Activated T-cell treated with anti-CD3 and anti-CD28 coated beads, Interleukin-2, amount 50 U/mL, for 48 hours (primary cell): ENCODE data around the gene SIRT2.
A peak's percentile ranks its signal among the peaks of the same experiment; 100 is the strongest.
"Not testable (repeated sequence)": the region's sequence is repeated elsewhere in the genome, so short reads cannot be mapped to it uniquely, and the experiment has no call there.

Source experiments
- DNase-seq, 2 experiments: peaks; one replicate each; pipeline ENCODE4 v3.0.0-alpha.2; 2020

The SIRT2 gene

DNA sequence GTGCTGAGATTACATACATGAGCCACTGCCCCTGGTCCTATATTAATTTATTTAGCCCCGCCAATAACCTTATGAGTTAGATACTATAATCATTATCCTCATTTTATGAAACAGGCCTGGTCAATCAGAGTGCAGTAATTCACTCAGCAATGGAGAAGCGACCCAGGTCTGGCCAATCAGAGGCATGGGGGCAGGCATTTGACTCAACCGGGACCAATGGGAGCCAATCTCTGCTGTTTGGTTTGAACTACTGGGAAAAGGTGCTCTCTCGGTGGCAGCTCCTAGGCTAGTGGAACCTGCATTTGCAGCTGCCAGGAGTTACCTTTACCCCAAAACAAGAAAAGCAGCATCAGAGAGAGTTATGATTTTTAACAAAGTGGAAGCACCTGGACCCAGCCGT is 6.6 kb downstream of the SIRT2 start:
- DNase-seq = no peak

DNA sequence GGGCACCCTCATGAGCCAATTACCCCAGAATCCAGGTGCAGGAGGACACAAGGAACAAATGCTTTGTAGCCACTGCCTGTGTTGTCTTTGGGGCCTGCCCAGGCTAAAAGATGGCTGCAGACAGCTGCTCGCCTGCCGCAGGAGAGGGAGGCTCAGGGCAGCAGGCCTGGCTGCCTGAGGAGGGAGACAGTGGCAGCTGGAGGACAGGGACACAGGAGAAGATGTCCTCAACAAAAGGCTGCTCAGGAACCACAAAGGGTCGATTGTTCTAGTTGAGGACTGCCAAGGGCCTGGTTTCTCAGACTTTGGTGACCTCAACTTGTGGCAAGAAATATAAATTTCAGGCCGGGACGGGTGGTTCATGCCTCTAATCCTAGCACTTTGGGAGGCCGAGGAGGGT is 7.6 kb downstream of the SIRT2 start:
- DNase-seq = no peak

DNA sequence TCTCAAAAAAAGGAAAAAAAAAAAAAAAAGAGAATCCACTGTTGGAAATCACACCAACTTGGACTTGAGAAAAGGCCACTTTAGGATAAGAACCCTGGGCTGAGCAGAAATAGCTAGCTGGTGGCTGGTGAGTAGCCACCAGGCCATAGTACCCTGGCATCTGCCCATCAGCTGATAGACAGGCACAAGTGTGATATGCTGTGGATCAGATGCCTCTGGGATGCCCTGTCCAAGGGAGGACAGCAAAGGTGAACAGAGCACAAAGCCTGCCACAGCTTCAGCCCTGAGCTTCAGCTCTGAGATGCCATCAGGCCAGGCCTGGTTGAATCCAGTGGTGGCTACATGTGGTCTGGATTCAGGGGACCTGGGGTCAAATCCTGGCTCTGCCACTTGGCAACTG is 8.7 kb downstream of the SIRT2 start:
- DNase-seq = no peak

DNA sequence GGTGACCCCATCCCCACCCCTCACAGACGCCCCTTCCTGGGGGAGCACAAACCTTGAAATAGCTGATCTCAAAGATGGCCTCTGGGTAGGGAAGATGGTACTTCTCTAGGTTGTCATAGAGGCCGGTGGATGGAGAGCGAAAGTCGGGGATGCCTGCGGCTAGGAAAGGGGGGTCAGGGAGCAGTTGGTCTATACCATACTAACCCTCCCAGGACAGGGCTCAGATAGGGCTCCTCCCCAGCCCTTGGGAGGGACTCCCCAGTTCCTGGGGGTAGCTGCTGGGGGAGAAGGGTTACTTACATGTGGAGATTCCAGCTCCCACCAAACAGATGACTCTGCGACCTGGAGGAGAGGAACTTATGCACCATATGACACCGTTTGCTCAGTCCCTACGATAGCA is 9.6 kb downstream of the SIRT2 start:
- DNase-seq = no peak

DNA sequence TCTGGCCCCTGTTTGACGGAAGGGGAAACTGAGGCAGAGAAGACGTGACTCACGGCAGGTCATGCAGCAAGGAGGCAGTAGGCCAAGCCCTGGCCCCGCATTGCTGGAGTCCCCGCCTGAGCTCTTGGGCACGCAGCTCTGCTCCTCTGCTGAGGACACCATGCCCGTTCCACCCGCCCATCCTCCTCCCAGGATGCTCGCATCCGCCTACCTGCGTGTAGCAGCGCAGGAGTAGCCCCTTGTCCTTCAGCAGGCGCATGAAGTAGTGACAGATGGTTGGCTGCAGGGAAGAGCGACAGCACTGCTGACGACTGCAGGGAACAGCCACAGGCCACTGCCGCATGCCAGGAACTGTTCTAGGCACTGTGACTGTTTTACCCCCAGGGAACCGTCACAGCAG is 10.5 kb downstream of the SIRT2 start:
- DNase-seq = no peak

DNA sequence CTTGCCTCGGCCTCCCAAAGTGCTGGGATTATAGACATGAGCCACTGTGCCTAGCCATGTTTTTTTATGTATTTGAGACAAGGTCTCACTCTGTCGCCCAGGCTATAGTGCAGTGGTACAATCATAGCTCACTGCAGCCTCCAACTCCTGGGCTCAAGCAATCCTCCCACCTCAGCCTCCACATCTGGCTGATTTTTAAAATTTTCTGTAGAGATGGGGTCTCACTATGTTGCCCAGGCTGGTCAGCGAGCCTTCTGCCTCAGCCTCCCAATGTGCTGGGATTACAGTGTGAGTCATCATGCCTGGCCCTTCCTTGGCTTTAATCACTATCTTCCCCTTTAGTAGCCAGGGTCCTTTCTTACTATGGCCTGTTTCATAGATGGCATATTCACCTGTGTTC is 14.7 kb downstream of the SIRT2 start:
- not testable (repeated sequence) for DNase-seq

DNA sequence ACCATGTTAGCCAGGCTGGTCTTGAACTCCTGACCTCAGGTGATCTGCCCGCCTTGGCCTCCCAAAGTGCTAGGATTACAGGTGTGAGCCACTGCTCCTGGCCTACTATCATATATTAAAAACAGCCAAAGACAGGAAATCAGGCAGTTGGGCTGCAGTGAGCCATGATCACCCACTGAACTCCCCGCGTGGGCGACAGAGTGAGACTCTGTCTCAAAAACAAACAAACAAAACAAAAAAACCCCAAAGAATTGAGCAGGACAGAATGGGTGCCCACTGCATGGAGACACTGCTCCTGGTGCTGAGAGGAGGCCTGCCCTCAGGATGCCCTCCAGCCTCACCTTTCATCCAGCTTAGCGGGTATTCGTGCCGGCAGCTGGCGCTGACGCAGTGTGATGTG is 16.1 kb downstream of the SIRT2 start:
- no peak for DNase-seq

DNA sequence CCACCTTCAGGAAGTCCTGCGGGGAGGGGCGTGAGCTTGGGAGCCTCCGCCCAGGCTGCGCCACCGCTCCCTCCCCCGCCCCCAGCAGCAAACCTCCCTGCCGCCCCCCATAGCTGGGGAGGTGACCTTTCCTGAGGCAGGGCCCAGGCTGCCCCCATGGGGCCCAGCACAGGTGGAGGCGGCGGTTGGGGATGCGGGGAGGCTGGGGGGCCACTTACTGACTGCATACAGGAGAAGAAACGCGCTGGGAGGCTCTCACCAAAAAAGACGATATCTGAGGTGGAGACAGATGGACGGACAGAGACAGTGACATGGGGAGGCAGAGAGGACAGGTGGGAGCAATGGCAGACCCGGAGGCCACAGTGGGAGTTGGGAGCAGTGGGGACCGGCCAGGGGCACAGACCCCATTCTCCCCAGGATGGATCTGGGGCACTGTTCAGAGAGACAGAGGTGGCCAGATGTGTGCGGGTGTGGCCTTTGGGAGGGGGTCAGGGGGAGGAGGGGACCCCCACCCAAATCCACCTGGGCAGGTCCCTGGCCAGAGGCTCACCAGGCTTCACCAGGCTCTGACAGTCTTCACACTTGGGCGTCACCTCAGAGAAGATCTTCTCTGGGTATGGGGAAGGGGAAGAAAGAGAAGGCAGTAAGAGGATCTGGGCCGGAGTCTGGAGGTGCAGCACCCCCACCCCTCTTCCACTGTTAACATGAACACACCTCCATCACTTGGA is 18.4 kb downstream of the SIRT2 start:
- DNase-seq = no peak

DNA sequence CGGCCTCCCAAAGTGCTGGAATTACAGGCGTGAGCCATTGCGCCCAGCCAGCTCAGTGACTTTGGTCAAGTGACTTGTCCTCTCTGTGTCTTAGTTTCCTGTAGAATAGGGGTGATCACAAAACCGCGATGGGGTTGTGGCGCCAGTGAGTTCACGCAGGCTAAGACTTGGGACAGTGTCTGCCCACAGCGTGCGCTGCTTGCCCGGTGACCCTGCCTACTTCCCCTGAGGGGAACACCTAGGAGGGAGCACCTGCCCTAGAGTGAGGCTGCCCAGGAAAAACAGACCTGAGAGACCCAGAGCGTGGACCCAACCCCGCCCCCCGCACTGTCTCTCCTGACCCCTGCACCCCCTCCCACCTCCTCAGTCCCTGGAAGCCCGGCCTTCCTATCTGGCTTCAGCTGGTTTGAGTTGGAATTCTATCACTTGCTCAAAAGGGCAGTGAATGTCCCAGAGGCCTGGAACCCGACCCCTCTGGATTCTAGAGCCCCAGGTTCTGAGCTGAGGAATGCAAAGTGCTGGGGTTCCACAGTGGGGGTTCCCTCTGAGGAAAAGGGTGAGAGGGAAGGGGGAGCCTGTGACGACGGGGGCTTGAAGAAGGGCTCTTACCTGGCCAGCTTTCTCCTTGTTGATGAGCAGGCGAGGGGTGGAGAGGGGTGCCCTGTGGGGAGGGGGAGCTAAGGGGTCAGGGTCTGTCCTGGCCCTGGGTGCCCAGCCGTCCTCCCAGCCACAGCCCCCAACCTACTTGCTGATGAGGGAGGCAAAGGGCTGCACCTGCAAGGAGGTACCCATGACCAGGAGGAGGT is 19.1 kb downstream of the SIRT2 start:
- no peak for DNase-seq

DNA sequence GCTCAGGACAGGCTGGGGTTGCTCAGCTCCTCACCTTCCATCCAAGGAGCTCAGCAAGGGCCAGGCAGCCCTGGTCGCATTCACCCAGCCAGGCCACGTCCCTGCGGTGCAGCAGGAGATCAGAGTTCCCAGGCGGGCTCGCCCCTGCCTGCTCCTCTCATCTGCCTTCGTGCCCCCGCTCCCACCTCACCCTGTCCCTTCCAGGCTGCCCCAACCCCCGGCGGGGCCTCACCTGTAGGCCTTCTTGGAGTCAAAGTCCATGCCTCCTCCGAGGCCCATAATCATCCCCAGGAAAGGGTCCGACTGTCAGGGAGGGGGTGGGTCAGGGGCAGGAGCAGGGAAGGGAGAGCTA is 20.0 kb downstream of the SIRT2 start:
- no peak for DNase-seq

DNA sequence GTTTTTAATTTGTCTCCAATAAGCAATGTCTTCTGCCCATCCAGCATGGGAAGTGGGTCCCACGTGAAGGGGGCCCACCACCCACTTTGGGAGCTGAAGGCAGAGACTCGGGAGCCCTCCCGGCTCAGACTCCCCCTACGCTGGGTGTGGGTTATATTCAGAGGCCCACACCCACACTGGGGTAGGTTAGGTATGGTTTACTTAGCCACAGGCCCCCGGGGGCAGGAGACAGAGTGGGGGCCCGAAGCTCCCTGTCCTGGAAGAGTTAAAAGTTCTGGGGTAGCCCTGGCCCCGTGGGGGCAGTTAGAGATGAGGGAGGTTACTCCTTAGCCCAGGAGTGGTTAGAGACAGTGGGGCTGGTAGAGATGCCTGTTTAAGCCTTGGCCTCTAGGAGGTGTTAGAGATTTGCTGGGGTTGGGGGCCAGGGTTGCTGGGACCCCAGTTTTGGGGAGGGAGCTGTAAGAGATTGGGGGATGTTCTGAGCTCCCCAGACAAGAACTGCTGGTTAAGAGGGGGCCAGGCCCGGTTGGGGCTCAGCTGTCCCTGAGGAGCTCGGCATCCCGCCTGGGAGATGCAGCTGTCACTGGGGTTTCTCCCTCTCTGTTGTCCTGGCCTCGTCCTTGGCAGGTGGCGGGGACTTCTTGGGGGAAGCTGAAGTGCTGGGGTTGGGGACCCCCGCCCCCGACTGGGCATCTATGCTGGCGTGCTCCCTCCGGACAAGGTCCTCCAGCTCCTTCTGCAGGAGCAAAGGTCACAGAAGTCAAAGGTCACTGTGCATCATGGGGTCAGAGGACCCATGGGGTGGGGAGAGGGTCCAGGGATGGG is 20.6 kb downstream of the SIRT2 start:
- DNase-seq = peak in 1 of 2 experiments; percentile 48

DNA sequence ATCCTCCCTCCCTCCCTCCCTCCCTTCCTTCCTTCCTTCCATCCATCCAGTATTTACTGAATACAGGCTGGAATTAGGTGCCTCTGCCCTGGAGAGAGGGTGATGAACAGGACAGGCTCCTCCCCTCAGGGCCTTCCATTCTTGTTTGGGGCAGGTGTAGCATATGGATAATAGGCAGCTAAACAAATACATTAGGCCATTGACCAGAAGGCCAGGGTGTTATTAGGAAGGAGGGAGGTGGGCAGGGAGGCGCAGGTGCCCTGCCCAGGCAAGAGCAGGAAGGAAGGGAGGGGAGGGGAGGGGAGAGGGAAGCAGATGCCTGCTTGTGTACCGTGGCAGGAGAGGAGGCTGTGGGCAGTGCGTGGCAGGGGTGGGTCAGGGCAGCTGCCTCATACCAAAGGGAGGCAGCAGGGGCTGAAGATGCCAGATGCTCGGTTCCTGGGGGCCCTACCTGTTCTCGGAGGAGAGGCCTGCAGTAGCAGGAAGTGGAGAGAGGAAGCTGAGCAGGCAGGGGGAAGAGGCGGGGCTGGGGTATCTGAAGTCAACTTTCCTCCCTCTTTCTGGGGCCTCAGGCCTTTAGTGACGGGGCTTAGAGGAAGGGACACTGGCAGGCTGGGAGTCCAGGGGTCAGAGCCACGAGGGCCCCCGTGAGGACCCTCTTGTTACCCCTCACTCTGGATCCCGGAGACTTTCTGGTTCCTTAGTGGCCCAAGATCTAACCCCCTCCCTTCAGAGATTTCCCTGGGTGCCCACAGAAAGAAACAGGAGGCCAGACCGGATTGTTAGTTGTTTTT is 21.4 kb downstream of the SIRT2 start, which contains the start of gene RINL:
RINL (minus strand) TSS at position 495 of the 794 bp plus-strand sequence. CDS start 1,533 bp downstream, outside the sequence.
- DNase-seq = peak; percentile 74 to 82

DNA sequence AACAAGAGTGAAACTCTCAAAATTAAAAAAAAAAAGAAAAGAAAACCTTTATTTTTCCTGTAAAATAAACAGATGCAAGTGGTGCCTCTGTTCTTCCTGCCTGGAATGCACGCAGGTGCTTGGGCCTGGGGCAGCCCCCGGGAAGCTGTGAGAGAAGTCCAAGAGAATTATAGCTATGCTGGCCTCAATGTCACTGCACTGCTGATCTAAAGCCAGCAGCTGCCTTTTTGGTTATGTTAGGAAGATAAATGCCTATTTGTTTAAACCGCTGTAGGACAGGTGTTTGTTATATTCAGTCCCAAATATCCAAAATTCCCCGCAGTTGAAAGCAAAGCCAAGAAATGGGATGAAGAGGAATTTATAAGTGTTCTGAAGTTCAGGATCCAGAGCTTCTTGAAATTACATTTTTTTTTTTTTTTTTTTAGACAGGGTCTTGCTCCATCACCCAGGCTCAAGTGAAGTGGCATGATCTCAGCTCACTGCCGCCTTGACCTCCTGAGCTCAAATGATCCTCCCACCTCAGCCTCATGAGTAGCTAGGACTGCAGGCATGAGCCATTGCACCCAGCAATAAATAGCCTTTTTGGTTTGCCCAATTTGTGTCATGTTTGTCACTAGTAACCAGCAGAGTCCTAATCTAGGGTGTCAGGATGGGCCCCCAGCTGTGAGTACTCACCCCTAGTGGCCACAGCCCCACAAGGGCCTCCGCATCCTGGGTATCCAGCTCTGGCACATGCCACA is 23.6 kb downstream of the SIRT2 start:
- DNase-seq = no peak

DNA sequence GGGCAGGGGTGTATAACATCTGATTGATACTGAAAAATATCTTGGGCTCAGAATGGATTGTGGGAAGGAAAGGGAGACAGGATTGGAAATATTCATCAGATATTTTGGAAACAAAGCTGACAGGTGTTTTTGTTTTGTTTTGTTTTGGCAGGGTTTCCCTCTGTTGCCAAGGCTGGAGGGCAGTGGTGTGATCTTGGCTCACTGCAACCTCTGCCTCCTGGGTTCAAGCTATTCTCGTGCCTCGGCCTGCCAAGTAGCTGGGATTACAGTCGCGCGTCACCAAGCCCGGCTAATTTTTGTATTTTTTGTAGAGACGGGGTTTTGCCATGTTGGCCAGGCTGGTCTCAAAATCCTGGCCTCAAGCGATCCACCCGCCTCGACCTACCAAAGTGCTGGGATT is 26.0 kb downstream of the SIRT2 start:
- DNase-seq = not testable (repeated sequence)

DNA sequence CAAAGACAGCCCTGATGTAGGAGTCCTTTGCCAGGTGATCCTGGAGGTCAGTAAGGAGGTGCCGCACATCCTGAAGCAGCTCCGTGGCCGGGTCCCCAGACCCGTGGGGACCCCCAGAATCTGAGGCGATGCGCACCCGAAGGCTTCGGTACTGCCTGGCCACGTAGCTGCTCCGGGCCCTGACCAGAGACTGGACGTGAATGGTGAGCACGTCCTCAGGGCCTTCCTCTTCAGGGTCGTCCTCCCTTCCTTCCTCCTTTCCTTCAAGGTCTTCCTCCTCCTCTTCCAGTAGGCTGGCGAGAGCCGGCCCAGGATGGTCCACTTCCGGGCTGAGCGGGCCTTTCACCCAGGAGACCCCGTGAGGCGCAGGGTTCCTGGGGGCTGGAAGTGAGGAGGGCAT is 28.8 kb downstream of the SIRT2 start:
- DNase-seq = no peak

DNA sequence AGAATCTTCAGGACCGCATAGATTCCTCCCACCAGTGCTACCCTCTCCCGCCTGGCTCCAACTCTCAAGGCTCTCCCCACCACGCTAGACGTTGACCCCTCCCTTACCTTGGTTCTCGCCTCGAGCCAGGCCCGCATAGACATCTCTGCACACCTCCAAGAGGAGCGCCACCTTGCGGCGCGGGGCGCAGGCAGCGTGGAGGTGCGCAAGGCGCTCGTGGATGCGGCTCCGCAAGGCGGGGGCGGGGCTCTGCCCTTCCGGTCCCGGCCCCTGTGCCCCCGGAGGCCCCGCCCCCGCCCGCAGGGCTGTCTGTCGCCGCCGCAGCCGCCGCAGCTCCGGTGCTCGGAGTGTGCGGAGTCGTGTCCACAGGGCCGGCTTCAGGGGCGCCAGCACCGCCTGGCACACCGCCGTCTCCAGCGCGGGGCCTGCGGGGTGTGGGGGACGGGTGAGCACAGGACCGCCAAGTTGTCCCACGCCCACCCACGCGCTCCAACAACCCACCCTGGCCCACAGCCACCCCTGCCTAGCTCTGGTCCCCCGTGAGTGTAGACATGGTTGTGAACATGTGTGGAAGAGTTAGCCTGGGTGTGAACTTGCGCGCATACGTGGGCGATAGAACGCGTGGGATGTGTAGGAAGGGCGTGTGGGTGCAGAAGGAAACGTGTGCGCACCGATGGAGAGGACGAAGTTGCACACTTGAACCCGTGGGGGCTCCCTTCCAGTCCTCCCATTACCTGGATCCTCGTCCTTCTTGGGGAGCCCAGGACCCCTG is 29.4 kb downstream of the SIRT2 start:
- DNase-seq = peak; percentile 95 to 96

DNA sequence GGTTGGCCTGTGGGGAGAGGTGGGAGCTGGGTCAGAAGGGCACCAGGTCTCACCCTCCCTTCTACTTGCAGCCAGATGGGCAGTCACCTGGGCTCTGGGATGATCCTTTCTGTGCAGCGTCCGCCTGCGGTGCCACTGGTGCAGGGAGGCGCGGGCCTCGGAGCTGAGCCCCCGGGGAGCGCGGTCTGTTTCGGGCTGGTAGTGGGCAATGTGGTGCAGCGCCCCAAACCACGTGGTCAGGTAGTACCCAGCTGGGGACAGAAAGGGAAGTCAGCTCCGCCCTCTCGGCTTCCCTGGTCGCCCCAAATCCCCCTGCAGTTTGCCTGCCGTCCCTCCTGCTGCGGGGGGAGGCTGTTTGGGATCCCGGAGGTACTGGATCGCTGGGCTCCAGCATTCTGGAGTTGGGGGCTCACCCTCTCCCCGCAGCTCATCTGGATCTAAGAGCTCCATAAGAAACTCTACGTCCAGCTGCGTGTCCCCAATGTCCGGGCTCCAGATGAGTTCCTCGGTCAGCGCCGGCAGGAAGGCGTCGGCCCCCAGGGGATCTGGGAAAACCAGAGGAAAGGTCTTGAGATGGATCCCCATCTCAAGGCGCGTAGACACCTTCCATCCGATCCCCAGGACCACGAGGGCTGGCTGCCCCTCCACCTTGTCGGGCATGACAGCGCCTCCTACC is 30.1 kb downstream of the SIRT2 start:
- peak; percentile 52 to 67 for DNase-seq

DNA sequence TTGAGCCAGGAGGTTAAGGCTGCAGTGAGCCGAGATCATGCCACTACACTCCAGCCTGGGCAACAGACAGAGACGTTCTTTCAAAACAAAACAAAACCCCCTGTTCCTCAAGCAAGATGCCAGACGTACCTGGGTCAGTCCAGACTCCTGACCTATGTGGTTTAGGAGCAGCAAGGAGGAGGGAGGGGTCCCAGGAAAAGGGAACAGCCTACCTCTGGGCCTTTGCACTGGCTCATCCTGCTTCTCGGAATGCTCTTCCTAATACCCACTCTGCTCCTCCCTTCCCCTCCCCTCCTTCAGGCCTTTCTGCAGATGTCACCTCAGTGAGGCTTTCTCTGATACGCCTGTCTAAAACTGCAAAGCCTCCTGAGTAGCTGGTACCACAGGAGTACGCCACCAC is 30.9 kb downstream of the SIRT2 start:
- DNase-seq = no peak

DNA sequence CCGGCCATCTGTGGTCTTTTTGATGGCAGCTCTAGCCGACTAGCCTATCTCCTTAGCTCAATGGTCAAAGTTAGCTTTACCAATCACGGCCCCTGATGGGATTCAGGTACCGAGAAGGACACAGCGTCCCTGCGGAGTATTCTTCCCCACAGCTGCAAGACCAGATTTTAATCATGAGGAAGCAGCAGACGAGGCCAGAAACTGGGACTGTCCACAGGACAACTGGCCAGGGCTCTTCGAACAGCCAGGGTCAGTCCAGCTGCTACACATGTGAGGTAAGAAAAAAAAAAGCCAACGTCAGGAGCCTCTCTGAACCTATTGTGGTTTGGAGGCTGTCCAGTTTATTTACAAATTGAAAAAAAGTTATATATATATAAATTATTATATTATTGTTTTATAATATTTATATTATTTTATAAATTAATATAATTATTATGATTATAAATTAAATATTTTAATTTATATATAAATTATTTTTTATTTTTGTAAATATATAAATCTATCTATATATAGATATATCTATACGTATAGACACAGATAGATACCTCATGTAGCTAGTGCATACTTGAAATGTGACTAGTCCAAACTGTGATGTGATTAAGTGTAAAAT is 32.1 kb downstream of the SIRT2 start:
- no peak for DNase-seq
